Measurements from ENCODE around the gene NFAM1.

The NFAM1 gene

GRCh38 chr22:42416671-42417230, 15.5 kb downstream of the NFAM1 start:
- no peak overlapping the region for H3K4me3 ChIP-seq (ENCODE audit: low read depth, low read length)

- no peak overlapping the region for H3K4me3 ChIP-seq (ENCODE audit: low read depth, low read length)
These were observed 17.5 kb downstream of the NFAM1 start for GRCh38 chr22:42414565-42415303.

GRCh38 chr22:42414021-42414420, 18.2 kb downstream of the NFAM1 start:
- H3K4me3 ChIP-seq (ENCODE audit: low read depth, low read length), result no peak overlapping the region

- no peak overlapping the region for H3K4me3 ChIP-seq (ENCODE audit: low read depth, low read length)
These were observed 19.4 kb downstream of the NFAM1 start for GRCh38 chr22:42412744-42413333.

GRCh38 chr22:42410708-42411107, 21.5 kb downstream of the NFAM1 start:
- H3K4me3 ChIP-seq (ENCODE audit: low read depth, low read length), result no peak overlapping the region

- no peak overlapping the region for H3K4me3 ChIP-seq (ENCODE audit: low read depth, low read length)
These were observed 23.2 kb downstream of the NFAM1 start for GRCh38 chr22:42408810-42409529.

- no peak overlapping the region for H3K4me3 ChIP-seq (ENCODE audit: low read depth, low read length)
These were observed 23.9 kb downstream of the NFAM1 start for GRCh38 chr22:42408276-42408675.

- H3K4me3 ChIP-seq (ENCODE audit: low read depth, low read length), result no peak overlapping the region
These were observed 27.9 kb downstream of the NFAM1 start for GRCh38 chr22:42404266-42404665.

GRCh38 chr22:42401535-42402334, 30.5 kb downstream of the NFAM1 start:
- no peak overlapping the region for H3K4me3 ChIP-seq (ENCODE audit: low read depth, low read length)

GRCh38 chr22:42400811-42401534, 31.2 kb downstream of the NFAM1 start:
- no peak overlapping the region for H3K4me3 ChIP-seq (ENCODE audit: low read depth, low read length)

- H3K4me3 ChIP-seq (ENCODE audit: low read depth, low read length), result no peak overlapping the region
These were observed 32.6 kb downstream of the NFAM1 start for GRCh38 chr22:42399315-42400271.

GRCh38 chr22:42397332-42398249, 34.6 kb downstream of the NFAM1 start:
- H3K4me3 ChIP-seq (ENCODE audit: low read depth, low read length), result no peak overlapping the region

- no peak overlapping the region for H3K4me3 ChIP-seq (ENCODE audit: low read depth, low read length)
These were observed 35.4 kb downstream of the NFAM1 start for GRCh38 chr22:42396621-42397331.

- no peak overlapping the region for H3K4me3 ChIP-seq (ENCODE audit: low read depth, low read length)
These were observed 43.1 kb downstream of the NFAM1 start for GRCh38 chr22:42389143-42389542.

- no peak overlapping the region for H3K4me3 ChIP-seq (ENCODE audit: low read depth, low read length)
These were observed 43.9 kb downstream of the NFAM1 start for GRCh38 chr22:42388130-42388797.

GRCh38 chr22:42387631-42388030, 44.6 kb downstream of the NFAM1 start:
- no peak overlapping the region for H3K4me3 ChIP-seq (ENCODE audit: low read depth, low read length)

- H3K4me3 ChIP-seq (ENCODE audit: low read depth, low read length), result no peak overlapping the region
These were observed 46.5 kb downstream of the NFAM1 start for GRCh38 chr22:42385696-42386095.
